Measurements from ENCODE around the gene FSTL5. TPM values are rescaled to one million over a fixed set of nuclear protein-coding genes. Genes with fewer than 3 reads are reported as not detected.

FSTL5 gene
- total RNA-seq, 1 experiment from 2014 or later: not detected

GRCh38 chr4:161585011-161585410, 578.8 kb downstream of the FSTL5 start:
- no peak overlapping the region for H3K4me3 Mint-ChIP-seq (ENCODE audit: unreplicated experiment)
- H3K27me3 Mint-ChIP-seq (ENCODE audit: insufficient read depth, unreplicated experiment): no peaks in the 10 kb centered on the region
- no peaks in the 10 kb centered on the region for H3K9me3 Mint-ChIP-seq (ENCODE audit: unreplicated experiment)
- ChIA-PET CTCF (no interaction called here), POLR2A (no interaction called here)
- intact Hi-C loops (cut with micrococcal nuclease): no loop called here
- BruUV-seq (replicated peaks): no TSS peak
- H3K36me3 Mint-ChIP-seq (ENCODE audit: insufficient read depth, unreplicated experiment): no peaks in the 10 kb centered on the region
- peaks cover 5% of the 10 kb centered on the region for H3K4me1 Mint-ChIP-seq (ENCODE audit: insufficient read depth, unreplicated experiment)
- no peak for DNase-seq (ENCODE audit: unreplicated experiment)
- no peak overlapping the region for H3K27ac Mint-ChIP-seq (ENCODE audit: low read depth, unreplicated experiment)
- no peak for TF ChIP-seq CTCF (IDR thresholded peaks at IDR 0.05; ENCODE audit: unreplicated experiment)

- POLR2A ChIA-PET: no interaction called here
- H3K27me3 Mint-ChIP-seq (ENCODE audit: insufficient read depth, unreplicated experiment): no peaks in the 10 kb centered on the region
Measured at GRCh38 chr4:161583549-161583948, 580.3 kb downstream of the FSTL5 start.

GRCh38 chr4:161581262-161582230, 582.3 kb downstream of the FSTL5 start:
- ChIA-PET CTCF (interaction anchor here (0.8 to 1.3 kb wide), 3 partner anchors 17 to 371 kb away, joined by 3 to 4 read pairs (median 3); no protein-coding TSS in a partner anchor), POLR2A (interaction anchor here (0.5 kb wide), 1 partner anchor 20 kb away, joined by 4 read pairs; no protein-coding TSS in a partner anchor)
- Mint-ChIP-seq H3K4me1 (ENCODE audit: insufficient read depth, unreplicated experiment) (peaks cover 10% of the 10 kb centered on the region), H3K4me3 (ENCODE audit: unreplicated experiment) (no peak overlapping the region), H3K9me3 (ENCODE audit: unreplicated experiment) (no peaks in the 10 kb centered on the region), H3K27ac (ENCODE audit: low read depth, unreplicated experiment) (no peak overlapping the region), H3K36me3 (ENCODE audit: insufficient read depth, unreplicated experiment) (no peaks in the 10 kb centered on the region), H3K27me3 (ENCODE audit: insufficient read depth, unreplicated experiment) (no peaks in the 10 kb centered on the region)
- BruUV-seq (replicated peaks): no TSS peak
- intact Hi-C loops (cut with micrococcal nuclease): no loop called here
- no peak for TF ChIP-seq CTCF (IDR thresholded peaks at IDR 0.05; ENCODE audit: unreplicated experiment)
- no peak for DNase-seq (ENCODE audit: unreplicated experiment)

More at GRCh38 chr4:161583549-161583948, 580.3 kb downstream of the FSTL5 start:
- CTCF ChIA-PET: interaction anchor here (0.6 kb wide), 2 partner anchors 838 to 1753 kb away, joined by 3 to 4 read pairs; no protein-coding TSS in a partner anchor
- H3K4me3 Mint-ChIP-seq (ENCODE audit: unreplicated experiment): no peak overlapping the region
- H3K4me1 Mint-ChIP-seq (ENCODE audit: insufficient read depth, unreplicated experiment): peaks cover 5% of the 10 kb centered on the region
- intact Hi-C loops (cut with micrococcal nuclease): no loop called here
- no peak overlapping the region for H3K27ac Mint-ChIP-seq (ENCODE audit: low read depth, unreplicated experiment)
- no peak for TF ChIP-seq CTCF (IDR thresholded peaks at IDR 0.05; ENCODE audit: unreplicated experiment)
- DNase-seq (ENCODE audit: unreplicated experiment): no peak
- H3K9me3 Mint-ChIP-seq (ENCODE audit: unreplicated experiment): no peaks in the 10 kb centered on the region
- no peaks in the 10 kb centered on the region for H3K36me3 Mint-ChIP-seq (ENCODE audit: insufficient read depth, unreplicated experiment)
- no TSS peak for BruUV-seq (replicated peaks)

- peaks cover 5% of the 10 kb centered on the region for H3K9me3 Mint-ChIP-seq (ENCODE audit: unreplicated experiment)
- H3K36me3 Mint-ChIP-seq (ENCODE audit: insufficient read depth, unreplicated experiment): no peaks in the 10 kb centered on the region
- H3K4me1 Mint-ChIP-seq (ENCODE audit: insufficient read depth, unreplicated experiment): peaks cover 10% of the 10 kb centered on the region
- ChIA-PET POLR2A (no interaction called here), CTCF (interaction anchor here (0.7 kb wide), 1 partner anchor 150 kb away, joined by 7 read pairs; no protein-coding TSS in a partner anchor)
- no peak overlapping the region for H3K27ac Mint-ChIP-seq (ENCODE audit: low read depth, unreplicated experiment)
- peak; percentile 36 for DNase-seq (ENCODE audit: unreplicated experiment)
- intact Hi-C loops (cut with micrococcal nuclease): no loop called here
- BruUV-seq (replicated peaks): no TSS peak
- no peak for TF ChIP-seq CTCF (IDR thresholded peaks at IDR 0.05; ENCODE audit: unreplicated experiment)
- no peaks in the 10 kb centered on the region for H3K27me3 Mint-ChIP-seq (ENCODE audit: insufficient read depth, unreplicated experiment)
- no peak overlapping the region for H3K4me3 Mint-ChIP-seq (ENCODE audit: unreplicated experiment)
Measured at GRCh38 chr4:161577579-161578301, 586.1 kb downstream of the FSTL5 start.
